Lung (tissue), 12 donors: ENCODE results near the gene JAG2. TPM values are rescaled to one million over a fixed set of nuclear protein-coding genes. Genes with fewer than 3 reads are reported as not detected.

ENCODE experiments used
- ATAC-seq: fragments of 200-7000 bp; cut with Tn5 transposase; one replicate; pipeline ENCODE4 v1.9.1; 2020; ENCODE audit warnings: moderate number of reproducible peaks; ENCODE audit not compliant: insufficient read depth, low FRiP score
- DNase-seq, 3 donors: peaks; one replicate each; pipeline ENCODE4 v3.0.0-alpha.2; 2013 to 2017
- H3K27ac ChIP-seq, 2 donors: one replicate each; pipeline ENCODE4 v1.5.1; 2013; ENCODE audit warnings: mild to moderate bottlenecking in 2 of 2, moderate library complexity in 2 of 2, control low read depth in 1 of 2, inconsistent platforms in 1 of 2, low read depth in 1 of 2, low read length in 1 of 2
- H3K27me3 ChIP-seq, 3 donors: one replicate each; pipeline ENCODE4 v1.5.1; 2013; ENCODE audit warnings: low read length in 2 of 3; ENCODE audit not compliant: control insufficient read depth in 3 of 3, insufficient read depth in 3 of 3
- H3K36me3 ChIP-seq, 4 donors: one replicate each; pipeline ENCODE4 v1.5.1; 2013; ENCODE audit warnings: low read length in 4 of 4, mild to moderate bottlenecking in 1 of 4, moderate library complexity in 1 of 4; ENCODE audit not compliant: control insufficient read depth in 4 of 4, insufficient read depth in 4 of 4
- H3K4me1 ChIP-seq, 5 donors: one replicate each; pipeline ENCODE4 v1.5.1; 2013; ENCODE audit warnings: low read length in 5 of 5, mild to moderate bottlenecking in 2 of 5, moderate library complexity in 1 of 5; ENCODE audit not compliant: control insufficient read depth in 5 of 5, insufficient read depth in 5 of 5
- H3K4me3 ChIP-seq: one replicate; pipeline ENCODE4 v1.5.1; 2013; ENCODE audit warnings: mild to moderate bottlenecking, control low read depth, moderate library complexity
- H3K9ac ChIP-seq, 2 donors: one replicate each; pipeline ENCODE4 v1.5.1; 2013; ENCODE audit warnings: low read length in 2 of 2, control low read depth in 1 of 2; ENCODE audit not compliant: insufficient read depth in 1 of 2
- H3K9me3 ChIP-seq, 4 donors: one replicate each; pipeline ENCODE4 v1.5.1; 2013; ENCODE audit warnings: low read length in 3 of 4, mild to moderate bottlenecking in 1 of 4, moderate library complexity in 1 of 4; ENCODE audit not compliant: control insufficient read depth in 4 of 4, insufficient read depth in 3 of 4
- WGBS, 2 donors: extraction: QIAGEN DNeasy Blood & Tissue Kit; methylation state at CpG; one replicate each; pipeline ENCODE4 v1.1.7; 2013; 5-methylcytosine and 5-hydroxymethylcytosine counted together
- polyA plus RNA-seq, 2 donors: library from polyadenylated mRNA; stranded (reverse); fragments of 200-250 nt; gene quantifications; one replicate each; pipeline ENCODE4 v1.2.1, GENCODE V29; 2013
- total RNA-seq, 2 donors: library from RNA; depleted of rRNA in 1 of 2; stranded (reverse); fragments of >200 nt in 1 of 2; gene quantifications; one replicate each; pipeline ENCODE4 v1.2.1, GENCODE V29; 2014 to 2021
- TF ChIP-seq, protein P1 (sequence below): IDR thresholded peaks from 2 replicates; pipeline ENCODE4 v1.5.1; 2012; ENCODE audit warnings: mild to moderate bottlenecking; ENCODE audit errors: control extremely low read depth, extremely low read depth
- donor health status: control.
- donor health status: control.
- donor health status: Bipolar disorder and iron deficiency.
- donor health status: healthy.
- donor health status: DM: yes; HTN: yes; CAD: no.

JAG2 gene
- total and polyA plus RNA-seq, 4 donors: 14.1 to 35.1 (median 27.8) TPM

DNA sequence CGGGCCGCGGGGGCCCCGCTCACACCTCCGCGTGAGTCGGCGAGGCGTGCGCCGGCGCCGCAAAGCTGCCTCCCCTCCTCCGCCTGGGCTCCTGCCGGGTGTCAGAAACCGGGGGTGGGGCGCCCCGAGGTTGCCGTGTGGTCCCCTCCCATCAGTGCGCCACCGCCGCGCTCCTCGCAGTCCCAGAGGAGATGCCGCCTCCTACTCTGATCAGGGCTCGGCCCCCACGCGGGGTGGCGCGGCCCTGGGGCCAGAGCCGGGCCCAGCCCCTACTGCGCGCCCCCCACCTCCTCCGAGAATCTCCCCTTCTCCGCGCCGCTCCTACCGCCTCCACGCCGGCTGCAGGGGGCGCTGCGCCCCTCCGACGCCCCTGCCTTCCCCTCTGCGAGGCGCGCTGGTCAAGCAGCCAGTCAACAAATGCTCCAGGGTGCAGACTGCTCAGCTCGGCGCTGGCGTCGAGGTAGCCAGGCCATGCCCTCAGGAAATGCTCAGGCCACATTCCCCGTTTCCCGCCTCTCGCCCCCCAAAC, 467 bp upstream of the JAG2 start:
- ATAC-seq (no peak), DNase-seq (peak in 1 of 3 donors; percentile 35)
- no peak overlapping the region for H3K9ac ChIP-seq
- no peak overlapping the region for H3K27ac ChIP-seq
- WGBS, 2 donors: 7 to 8% methylated on average over 36 to 54 of the region's 54 CpGs
- H3K9me3 ChIP-seq: no peaks in the 10 kb centered on the region
- TF ChIP-seq, protein P1, sequence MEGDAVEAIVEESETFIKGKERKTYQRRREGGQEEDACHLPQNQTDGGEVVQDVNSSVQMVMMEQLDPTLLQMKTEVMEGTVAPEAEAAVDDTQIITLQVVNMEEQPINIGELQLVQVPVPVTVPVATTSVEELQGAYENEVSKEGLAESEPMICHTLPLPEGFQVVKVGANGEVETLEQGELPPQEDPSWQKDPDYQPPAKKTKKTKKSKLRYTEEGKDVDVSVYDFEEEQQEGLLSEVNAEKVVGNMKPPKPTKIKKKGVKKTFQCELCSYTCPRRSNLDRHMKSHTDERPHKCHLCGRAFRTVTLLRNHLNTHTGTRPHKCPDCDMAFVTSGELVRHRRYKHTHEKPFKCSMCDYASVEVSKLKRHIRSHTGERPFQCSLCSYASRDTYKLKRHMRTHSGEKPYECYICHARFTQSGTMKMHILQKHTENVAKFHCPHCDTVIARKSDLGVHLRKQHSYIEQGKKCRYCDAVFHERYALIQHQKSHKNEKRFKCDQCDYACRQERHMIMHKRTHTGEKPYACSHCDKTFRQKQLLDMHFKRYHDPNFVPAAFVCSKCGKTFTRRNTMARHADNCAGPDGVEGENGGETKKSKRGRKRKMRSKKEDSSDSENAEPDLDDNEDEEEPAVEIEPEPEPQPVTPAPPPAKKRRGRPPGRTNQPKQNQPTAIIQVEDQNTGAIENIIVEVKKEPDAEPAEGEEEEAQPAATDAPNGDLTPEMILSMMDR: peak; percentile 17
- peaks cover 0 to 34% (median 16%) of the 10 kb centered on the region in 5 donors for H3K4me1 ChIP-seq
- peaks cover 0 to 7% (median 5%) of the 10 kb centered on the region in 3 donors for H3K27me3 ChIP-seq
- H3K4me3 ChIP-seq: no peak overlapping the region
- H3K36me3 ChIP-seq: no peaks in the 10 kb centered on the region

DNA sequence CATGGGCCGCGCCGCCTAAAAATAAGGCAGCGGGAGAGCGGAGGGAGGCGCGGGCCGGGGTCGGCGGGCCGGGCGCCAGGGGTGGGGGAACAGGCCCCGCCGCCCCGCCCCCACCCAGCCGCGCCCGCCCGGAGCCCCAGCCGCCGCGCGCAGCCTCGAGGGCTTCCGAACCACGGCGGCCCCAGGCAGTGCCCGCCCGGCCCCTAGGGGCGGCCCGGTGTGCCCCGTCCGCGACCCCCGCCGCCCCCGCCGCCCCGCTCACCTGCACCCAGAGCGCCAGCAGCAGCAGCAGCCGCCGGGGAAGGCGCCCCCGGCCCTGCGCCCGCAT, 519 bp downstream of the JAG2 start:
- TF ChIP-seq, protein P1: no peak
- DNase-seq: no peak

DNA sequence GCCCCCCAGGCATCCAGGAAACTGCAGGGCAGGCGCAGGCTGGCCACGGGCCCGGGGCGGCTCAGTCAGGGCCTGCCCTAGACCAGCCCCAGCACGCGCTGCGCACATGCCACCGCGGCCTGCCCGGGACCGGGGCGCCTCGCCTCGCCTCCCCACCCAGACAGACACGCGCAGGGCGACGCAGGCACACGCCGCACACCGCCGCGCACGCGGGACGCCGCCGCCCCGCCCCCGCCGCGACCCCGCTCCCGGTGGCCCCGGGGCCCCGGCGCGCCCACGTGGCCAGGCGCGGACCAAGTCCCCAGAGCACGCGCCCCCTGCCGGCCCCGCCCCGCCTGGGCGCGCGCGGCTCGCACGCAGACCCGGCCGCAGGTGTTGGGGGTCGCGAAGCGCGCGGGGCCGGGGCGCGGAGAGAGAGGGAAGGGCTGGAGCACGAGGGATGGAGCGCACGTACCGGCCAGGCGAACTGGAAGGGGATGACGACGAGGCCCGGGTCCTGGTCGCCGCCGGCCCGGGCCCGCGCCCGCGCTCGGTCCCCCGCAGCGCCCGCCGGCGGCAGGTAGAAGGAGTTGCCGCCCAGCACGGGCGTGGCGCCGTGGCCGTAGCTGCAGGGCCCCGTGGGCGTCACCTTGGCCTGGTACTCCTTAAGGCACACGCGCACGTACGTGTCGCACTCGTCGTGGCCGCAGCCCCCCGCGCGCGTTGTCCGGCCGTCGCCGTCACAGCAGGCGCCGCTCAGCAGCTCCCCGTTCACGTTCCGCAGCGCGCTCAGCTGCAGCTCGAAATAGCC, 1.1 kb downstream of the JAG2 start:
- DNase-seq: peak; percentile 27 to 49 (median 45)
- Histone ChIP-seq H3K9me3 (no peaks in the 10 kb centered on the region), H3K27ac (peak overlapping the region in 1 of 2 donors; percentile 16), H3K36me3 (no peaks in the 10 kb centered on the region), H3K4me3 (peak overlapping the region; percentile 60), H3K9ac (no peak overlapping the region), H3K4me1 (peaks cover 0 to 30% (median 16%) of the 10 kb centered on the region in 5 donors), H3K27me3 (peaks cover 0 to 7% (median 5%) of the 10 kb centered on the region in 3 donors)
- WGBS, 2 donors: 2 to 4% methylated on average over 72 to 116 of the region's 116 CpGs
- TF ChIP-seq, protein P1: no peak
- no peak for ATAC-seq

More for the DNA sequence above, 519 bp downstream of the JAG2 start:
- Histone ChIP-seq H3K27me3 (peaks cover 0 to 7% (median 5%) of the 10 kb centered on the region in 3 donors), H3K4me3 (peak overlapping the region; percentile 60), H3K36me3 (no peaks in the 10 kb centered on the region), H3K9ac (no peak overlapping the region), H3K4me1 (peaks cover 0 to 30% (median 16%) of the 10 kb centered on the region in 5 donors), H3K27ac (no peak overlapping the region), H3K9me3 (no peaks in the 10 kb centered on the region)
- no peak for ATAC-seq
- WGBS, 2 donors: 0% methylated on average over 46 of the region's 46 CpGs; no CpG with 5 or more reads in 1 of the 2 donors
